Neutrophil (primary cell): ENCODE measurements around the gene MYL3.
A peak's percentile ranks its signal among the peaks of the same experiment; 100 is the strongest.

ENCODE experiments used
- H3K27ac ChIP-seq: fragments of 200-600 bp; sonication (generic); 2 replicates; pipeline ENCODE4 v1.5.1; 2016; ENCODE audit warnings: mild to moderate bottlenecking, moderate library complexity
- H3K27me3 ChIP-seq: fragments of 200-600 bp; sonication (generic); 2 replicates; pipeline ENCODE4 v1.6.0; 2016; ENCODE audit warnings: mild to moderate bottlenecking
- H3K36me3 ChIP-seq: fragments of 200-600 bp; sonication (generic); 2 replicates; pipeline ENCODE4 v1.5.1; 2017
- H3K4me1 ChIP-seq, 2 experiments: fragments of 200-600 bp in 1 of 2; sonication (generic) in 1 of 2; 1 replicate in 1 of 2; 2 replicates in 1 of 2; pipeline versions ENCODE4 v1.5.1 to v1.6.1; 2013 to 2016; ENCODE audit warnings: low read depth in 1 of 2, low read length in 1 of 2, mild to moderate bottlenecking in 1 of 2, moderate library complexity in 1 of 2; ENCODE audit not compliant: control insufficient read depth in 1 of 2, insufficient read depth in 1 of 2
- H3K4me3 ChIP-seq, 2 experiments: fragments of 200-600 bp in 1 of 2; sonication (generic) in 1 of 2; 1 replicate in 1 of 2; 2 replicates in 1 of 2; pipeline ENCODE4 v1.5.1; 2013 to 2016; ENCODE audit warnings: low read depth in 1 of 2, low read length in 1 of 2, mild to moderate bottlenecking in 1 of 2, moderate library complexity in 1 of 2
- H3K9me3 ChIP-seq: fragments of 200-600 bp; sonication (generic); 2 replicates; pipeline ENCODE4 v1.5.1; 2016
- CTCF ChIP-seq: fragments of 200-600 bp; sonication (generic); IDR thresholded peaks from 2 replicates; pipeline ENCODE4 v1.5.1; 2016; ENCODE audit warnings: antibody characterized with exemption

MYL3 gene

DNA sequence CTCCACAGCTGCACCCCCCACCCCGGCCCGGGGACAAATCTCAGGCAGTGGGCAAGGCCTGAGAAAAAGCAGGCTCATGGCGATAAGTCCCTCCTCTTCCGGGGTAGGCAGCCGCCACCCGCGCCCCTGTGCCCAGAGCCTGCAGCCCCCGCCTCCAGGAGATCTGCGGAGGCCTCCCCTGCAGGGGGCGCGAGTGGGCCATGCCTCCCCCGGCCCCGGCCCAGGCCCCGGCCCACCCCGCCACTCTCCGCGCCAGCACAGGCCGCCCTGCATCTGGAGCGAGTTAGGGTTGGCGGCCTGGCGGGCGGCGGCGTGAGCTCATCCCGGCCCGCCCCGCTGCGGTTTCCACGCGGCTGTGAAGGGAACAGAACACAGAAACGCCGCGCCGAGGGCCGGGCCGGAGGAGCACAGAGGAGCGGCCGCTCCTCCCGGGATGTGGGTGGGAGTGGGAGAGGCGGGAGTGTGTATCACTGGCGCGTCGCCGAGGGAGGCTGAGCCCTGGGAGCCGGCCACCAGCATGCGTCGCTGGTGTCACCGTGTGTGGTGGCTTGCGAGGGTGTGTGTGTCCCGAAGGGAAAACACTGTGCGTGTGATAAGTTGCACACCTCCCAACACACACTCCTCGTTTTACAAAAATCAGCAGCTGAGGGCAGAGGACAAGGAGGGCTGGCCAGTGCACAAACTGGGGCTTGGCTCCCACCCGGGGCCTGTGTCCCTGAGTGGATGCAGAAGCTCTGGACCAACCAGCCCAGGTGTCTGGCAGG lies 17.2 kb downstream of the MYL3 start:
- Histone ChIP-seq H3K4me3 (peak overlapping the region; percentile 42 to 52), H3K4me1 (peaks cover 5 to 15% of the 10 kb centered on the region in 2 experiments), H3K27ac (no peak overlapping the region), H3K9me3 (no peaks in the 10 kb centered on the region), H3K27me3 (peaks cover 66% of the 10 kb centered on the region), H3K36me3 (no peaks in the 10 kb centered on the region)
- no peak for TF ChIP-seq CTCF

DNA sequence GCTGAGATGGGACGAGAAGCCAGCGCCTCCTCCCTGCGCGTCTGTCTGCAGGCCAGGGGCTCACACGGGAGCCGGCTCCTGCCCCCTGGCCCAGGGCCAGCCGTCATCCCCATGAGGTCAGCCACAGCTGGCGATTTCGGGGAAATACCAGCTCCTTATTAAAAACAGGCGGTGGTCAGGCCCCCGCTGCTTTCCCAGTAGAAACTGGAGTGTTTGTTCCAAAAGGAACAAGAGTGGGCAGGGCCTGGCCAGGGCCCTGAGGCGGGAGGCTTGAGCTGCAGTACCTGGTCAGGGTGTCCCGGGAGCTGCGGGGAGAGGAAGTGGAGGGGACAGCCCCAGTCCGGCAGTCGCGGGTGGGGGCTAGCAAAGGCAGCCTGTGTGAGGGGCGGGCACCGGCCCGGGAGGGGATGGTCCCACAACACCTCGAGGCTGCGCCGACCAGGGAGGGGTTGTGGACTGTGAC lies 17.8 kb downstream of the MYL3 start:
- Histone ChIP-seq H3K27ac (no peak overlapping the region), H3K4me1 (peaks cover 5 to 15% of the 10 kb centered on the region in 2 experiments), H3K27me3 (peaks cover 66% of the 10 kb centered on the region), H3K36me3 (no peaks in the 10 kb centered on the region), H3K9me3 (no peaks in the 10 kb centered on the region), H3K4me3 (peak overlapping the region; percentile 42 to 52)
- no peak for TF ChIP-seq CTCF

- Histone ChIP-seq H3K4me3 (peak overlapping the region in 1 of 2 experiments; percentile 52), H3K27me3 (peaks cover 66% of the 10 kb centered on the region), H3K36me3 (no peaks in the 10 kb centered on the region)
Observed at GRCh38 chr3:46844881-46845312, 18.3 kb downstream of the MYL3 start.

DNA sequence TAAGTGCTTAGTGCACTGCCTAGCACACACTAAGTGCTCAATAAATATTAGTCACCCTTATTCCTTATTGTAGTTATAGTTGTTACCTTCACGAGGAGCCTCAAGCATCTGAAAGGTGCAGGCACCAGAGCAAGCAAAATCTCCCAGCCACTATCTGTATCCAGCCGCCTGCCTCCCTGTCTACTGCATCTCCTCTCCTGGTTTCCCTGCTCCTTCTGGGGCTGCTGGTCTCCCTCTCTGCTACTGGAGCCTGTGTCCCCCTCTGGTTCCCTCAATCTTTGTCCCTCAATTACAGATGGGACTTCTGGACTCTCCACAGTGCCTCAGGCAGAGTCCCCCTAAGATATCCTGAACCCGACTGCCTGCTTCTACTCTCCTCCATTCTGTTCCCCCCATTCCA lies 18.8 kb downstream of the MYL3 start:
- H3K36me3 ChIP-seq, result no peaks in the 10 kb centered on the region
- peaks cover 5 to 15% of the 10 kb centered on the region in 2 experiments for H3K4me1 ChIP-seq
- no peak overlapping the region for H3K27ac ChIP-seq
- H3K4me3 ChIP-seq, result no peak overlapping the region
- no peak for TF ChIP-seq CTCF
- H3K27me3 ChIP-seq, result peaks cover 66% of the 10 kb centered on the region
- H3K9me3 ChIP-seq, result no peaks in the 10 kb centered on the region

More at GRCh38 chr3:46844881-46845312, 18.3 kb downstream of the MYL3 start:
- Histone ChIP-seq H3K9me3 (no peaks in the 10 kb centered on the region), H3K4me1 (peaks cover 5 to 15% of the 10 kb centered on the region in 2 experiments), H3K27ac (no peak overlapping the region)
- TF ChIP-seq CTCF, result no peak

DNA sequence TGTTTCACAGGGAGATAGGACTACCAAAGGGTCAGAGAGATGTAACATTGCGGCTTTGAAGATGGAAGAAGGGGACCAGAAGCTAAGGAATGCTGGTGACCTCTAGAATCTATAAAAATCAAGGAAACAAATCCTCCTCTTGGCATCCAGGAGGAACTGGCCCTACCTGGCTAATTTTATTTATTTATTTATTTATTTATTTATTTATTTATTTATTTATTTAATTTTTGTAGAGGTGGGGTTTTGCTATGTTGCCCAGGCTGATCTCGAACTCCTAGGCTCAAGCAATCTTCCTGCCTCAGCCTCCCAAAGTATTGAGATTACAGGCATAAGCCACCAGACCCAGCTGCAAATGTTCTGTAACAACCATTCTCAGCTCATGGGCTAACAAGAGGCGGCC lies 19.7 kb downstream of the MYL3 start:
- no peak for TF ChIP-seq CTCF
- Histone ChIP-seq H3K27me3 (peaks cover 65% of the 10 kb centered on the region), H3K4me3 (no peak overlapping the region)

More for the DNA sequence above, 19.7 kb downstream of the MYL3 start:
- no peaks in the 10 kb centered on the region for H3K9me3 ChIP-seq
- H3K4me1 ChIP-seq, result peaks cover 5 to 15% of the 10 kb centered on the region in 2 experiments
- no peak overlapping the region for H3K27ac ChIP-seq
- H3K36me3 ChIP-seq, result no peaks in the 10 kb centered on the region
